Measurements from ENCODE around the gene CTNNBL1. TPM values are rescaled to one million over a fixed set of nuclear protein-coding genes. Genes with fewer than 3 reads are reported as not detected.

The CTNNBL1 gene
- total and polyA plus RNA-seq, 12 donors = 5.5 to 75.5 (median 37.7) TPM

DNA sequence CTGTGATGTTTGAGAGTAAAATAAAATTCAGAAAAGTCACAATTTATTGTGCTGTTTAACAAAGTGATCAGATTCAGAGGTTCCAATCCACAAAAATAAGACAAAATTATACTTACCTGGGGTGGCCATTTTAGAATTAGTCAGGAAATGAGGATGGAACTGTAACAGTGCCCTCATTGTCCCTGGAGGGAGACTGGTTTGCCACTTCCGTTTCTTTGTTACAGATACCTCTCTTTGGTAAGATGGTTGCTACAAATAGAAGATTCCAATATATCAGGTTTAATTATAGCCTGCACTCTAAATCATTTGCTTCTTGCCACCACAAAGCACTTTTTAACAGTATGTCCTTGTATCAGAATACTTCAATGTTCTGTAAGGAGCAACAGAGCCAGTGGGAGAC lies 95.6 kb downstream of the CTNNBL1 start:
- no peak overlapping the region for H3K27ac ChIP-seq
- H3K4me1 ChIP-seq (replicated peaks in 1 of 2) = no peaks in the 10 kb centered on the region
- no peaks in the 10 kb centered on the region for H3K27me3 ChIP-seq
- H3K36me3 ChIP-seq (replicated peaks in 1 of 2) = no peaks in the 10 kb centered on the region
- WGBS, 4 donors = 78 to 86% (median 84%) methylated on average over 1 of the region's 1 CpG
- no peak for TF ChIP-seq POLR2A (IDR thresholded peaks at IDR 0.05)
- TF ChIP-seq CTCF (IDR thresholded peaks at IDR 0.05) = no peak
- no peak overlapping the region for H3K4me3 ChIP-seq
- no peaks in the 10 kb centered on the region for H3K9me3 ChIP-seq (replicated peaks in 1 of 3)
- intact Hi-C loops (cut with DNase I) = no loop called here
- no peak for DNase-seq

- H3K27me3 ChIP-seq = no peaks in the 10 kb centered on the region
- no peak overlapping the region for H3K27ac ChIP-seq
- no peaks in the 10 kb centered on the region for H3K36me3 ChIP-seq (replicated peaks in 1 of 2)
- intact Hi-C loops (cut with DNase I) = no loop called here
- 80 to 91% (median 88%) methylated on average over 1 of the region's 1 CpG for WGBS, 4 donors
- no peaks in the 10 kb centered on the region for H3K9me3 ChIP-seq (replicated peaks in 1 of 3)
- no peak for TF ChIP-seq POLR2A (IDR thresholded peaks at IDR 0.05)
- no peaks in the 10 kb centered on the region for H3K4me1 ChIP-seq (replicated peaks in 1 of 2)
- no peak overlapping the region for H3K4me3 ChIP-seq
- no peak for DNase-seq
These were observed 97.1 kb downstream of the CTNNBL1 start for GRCh38 chr20:37790900-37791299.

GRCh38 chr20:37796121-37796520 lies 102.3 kb downstream of the CTNNBL1 start:
- H3K27me3 ChIP-seq = no peaks in the 10 kb centered on the region
- no peaks in the 10 kb centered on the region for H3K4me1 ChIP-seq (replicated peaks in 1 of 2)
- no peak overlapping the region for H3K27ac ChIP-seq
- no peak overlapping the region for H3K4me3 ChIP-seq
- DNase-seq = no peak
- no peaks in the 10 kb centered on the region for H3K36me3 ChIP-seq (replicated peaks in 1 of 2)
- WGBS, 4 donors = 75 to 93% (median 91%) methylated on average over 4 of the region's 4 CpGs
- no peak for TF ChIP-seq POLR2A (IDR thresholded peaks at IDR 0.05)
- TF ChIP-seq CTCF (IDR thresholded peaks at IDR 0.05) = no peak
- intact Hi-C loops (cut with DNase I) = no loop called here
- no peaks in the 10 kb centered on the region for H3K9me3 ChIP-seq (replicated peaks in 1 of 3)

DNA sequence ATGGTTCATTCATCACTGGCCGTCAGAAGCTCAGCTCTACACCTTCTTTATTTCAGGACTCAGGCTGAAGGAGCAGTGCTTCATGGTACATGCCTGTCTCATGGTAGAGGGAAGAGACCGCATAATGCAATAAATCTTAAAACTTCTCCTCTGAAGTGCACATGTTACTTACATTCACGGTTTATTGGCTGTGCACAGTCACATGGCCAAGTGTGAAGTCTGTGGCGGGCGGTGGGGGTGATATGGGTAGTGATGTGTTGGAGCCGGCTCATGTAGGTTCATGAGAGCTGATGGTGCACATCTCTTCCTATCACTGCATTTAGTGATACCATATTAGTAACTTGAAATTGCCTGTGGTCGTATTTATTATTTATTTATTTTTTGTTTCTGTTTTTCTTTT lies 102.9 kb downstream of the CTNNBL1 start:
- intact Hi-C loops (cut with DNase I) = no loop called here
- H3K4me3 ChIP-seq = no peak overlapping the region
- no peaks in the 10 kb centered on the region for H3K9me3 ChIP-seq (replicated peaks in 1 of 3)
- peaks cover 0 to 2% of the 10 kb centered on the region in 2 donors for H3K4me1 ChIP-seq (replicated peaks in 1 of 2)
- 84 to 98% (median 89%) methylated on average over 7 of the region's 7 CpGs for WGBS, 4 donors
- no peaks in the 10 kb centered on the region for H3K36me3 ChIP-seq (replicated peaks in 1 of 2)
- no peak overlapping the region for H3K27ac ChIP-seq
- no peak for DNase-seq
- TF ChIP-seq CTCF (IDR thresholded peaks at IDR 0.05) (no peak), POLR2A (IDR thresholded peaks at IDR 0.05) (no peak)
- no peaks in the 10 kb centered on the region for H3K27me3 ChIP-seq

DNA sequence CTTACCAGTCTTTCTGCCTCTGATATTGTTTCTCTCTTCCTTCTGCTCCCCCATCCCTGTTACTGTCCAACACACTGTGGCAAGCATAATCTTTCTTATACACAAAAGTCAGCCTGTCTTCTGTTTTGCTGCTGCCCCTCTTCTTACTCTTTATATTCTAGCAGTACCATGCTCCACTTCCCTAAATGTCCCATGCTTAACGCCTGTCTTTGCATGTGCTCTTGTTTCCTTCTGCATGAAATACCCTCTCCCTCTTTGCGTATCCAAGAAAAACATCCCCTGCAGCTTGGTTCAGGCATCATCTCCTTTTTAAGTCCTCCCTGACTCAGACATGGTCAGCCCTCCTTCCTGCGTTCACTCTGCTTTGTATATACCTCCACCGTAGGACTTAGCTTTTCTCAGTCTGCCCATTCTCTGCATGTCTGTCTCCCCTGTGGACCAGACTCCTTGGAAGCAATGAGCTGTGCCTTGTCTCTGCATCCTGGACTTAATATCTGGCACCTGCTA lies 103.9 kb downstream of the CTNNBL1 start:
- no peak overlapping the region for H3K4me3 ChIP-seq
- no peaks in the 10 kb centered on the region for H3K36me3 ChIP-seq (replicated peaks in 1 of 2)
- intact Hi-C loops (cut with DNase I) = no loop called here
- H3K4me1 ChIP-seq (replicated peaks in 1 of 2) = peaks cover 3 to 6% of the 10 kb centered on the region in 2 donors
- H3K9me3 ChIP-seq (replicated peaks in 1 of 3) = no peaks in the 10 kb centered on the region
- H3K27me3 ChIP-seq = no peaks in the 10 kb centered on the region
- TF ChIP-seq POLR2A (IDR thresholded peaks at IDR 0.05) (no peak), CTCF (IDR thresholded peaks at IDR 0.05) (no peak)
- WGBS, 4 donors = 88 to 95% (median 92%) methylated on average over 4 of the region's 4 CpGs
- no peak overlapping the region for H3K27ac ChIP-seq
- no peak for DNase-seq
